Panc1 (cell line): ENCODE results near the gene CD276. TPM values are rescaled to one million over a fixed set of nuclear protein-coding genes. Genes with fewer than 3 reads are reported as not detected.

Source experiments
- ATAC-seq: fragments of 200-7000 bp; cut with Tn5 transposase; 2 replicates; pipeline ENCODE4 v1.9.1; 2020; ENCODE audit warnings: mild to moderate bottlenecking, moderate library complexity
- BruUV-seq: library from RNA; stranded (reverse); fragments of 400-500 nt; replicated peaks from 2 replicates; lab custom pipeline; 2021; lab: Mats Ljungman, UMichigan
- CTCF ChIA-PET: fragments of 300-600 bp; sonication (Branson Sonifier 250); formaldehyde crosslinking; loops from one replicate; lab custom pipeline; 2022; ENCODE audit warnings: antibody characterized with exemption; lab: Charles Lee
- POLR2A ChIA-PET: fragments of 300-600 bp; sonication (Branson Sonifier 250); formaldehyde crosslinking; loops from one replicate; lab custom pipeline; 2022; ENCODE audit warnings: antibody characterized with exemption; lab: Charles Lee
- DNase-seq: peaks from one replicate; pipeline ENCODE4 v3.0.0-alpha.2; 2010; ENCODE audit warnings: low read depth, low spot score
- H3K27ac ChIP-seq: 2 replicates; pipeline ENCODE4 v1.5.1; 2011; ENCODE audit warnings: mild to moderate bottlenecking, low read length, inconsistent platforms
- H3K27me3 ChIP-seq: fragments of 200-500 bp; sonication (Bioruptor generic); 2 replicates; pipeline ENCODE4 v1.6.0; 2014; ENCODE audit warnings: low read length, inconsistent platforms; ENCODE audit not compliant: control insufficient read depth, insufficient read depth
- H3K36me3 ChIP-seq: fragments of 200-500 bp; sonication (Bioruptor generic); 2 replicates; pipeline ENCODE4 v1.5.1; 2014; ENCODE audit warnings: inconsistent platforms, mild to moderate bottlenecking, low read length, moderate library complexity; ENCODE audit not compliant: control insufficient read depth, insufficient read depth
- H3K4me1 ChIP-seq: 2 replicates; pipeline ENCODE4 v1.5.1; 2011; ENCODE audit warnings: inconsistent platforms, mild to moderate bottlenecking, low read length, moderate library complexity; ENCODE audit not compliant: control insufficient read depth, insufficient read depth
- H3K4me3 ChIP-seq, 2 experiments: 2 replicates each; pipeline ENCODE4 v1.5.1; 2011 to 2012; ENCODE audit warnings: low read depth in 2 of 2, low read length in 2 of 2, mild to moderate bottlenecking in 2 of 2, inconsistent platforms in 1 of 2, moderate library complexity in 1 of 2
- H3K9me3 ChIP-seq: fragments of 200-500 bp; sonication (Bioruptor generic); 2 replicates; pipeline ENCODE4 v1.5.1; 2014; ENCODE audit warnings: low read depth, mild to moderate bottlenecking, inconsistent platforms, low read length, moderate library complexity; ENCODE audit not compliant: control insufficient read depth, insufficient read depth
- POLR2AphosphoS5 ChIP-seq: IDR thresholded peaks from 2 replicates; pipeline ENCODE4 v1.6.1; 2012; ENCODE audit warnings: mild to moderate bottlenecking, low read depth, low read length, moderate library complexity
- SIN3A ChIP-seq: IDR thresholded peaks from 2 replicates; pipeline ENCODE4 v1.6.1; 2012; ENCODE audit warnings: low read depth, mild to moderate bottlenecking, low read length, moderate library complexity, borderline replicate concordance; ENCODE audit not compliant: insufficient read depth
- TCF7L2 ChIP-seq: IDR thresholded peaks from 2 replicates; pipeline ENCODE4 v1.6.1; 2011; ENCODE audit warnings: mild to moderate bottlenecking, low read depth, low read length, inconsistent platforms
- in situ Hi-C: cut with HindIII; loops from 2 replicates; pipeline ENCODE4 v1.10.0; 2016; ENCODE audit warnings: low sequenced_read_pairs, low pct_unique_long_range_greater_than_20kb
- intact Hi-C: fragments of 100-400 bp; cut with micrococcal nuclease; formaldehyde crosslinking; loops from one replicate; pipeline ENCODE4 v1.10.0; 2022; ENCODE audit not compliant: unreplicated experiment
- total RNA-seq: library from RNA; stranded (reverse); gene quantifications from one replicate; pipeline ENCODE4 v1.2.1, GENCODE V29; 2021; ENCODE audit not compliant: unreplicated experiment
- TF ChIP-seq, protein P1 (sequence below): fragments of 450-650 bp; IDR thresholded peaks from 2 replicates; pipeline ENCODE4 v1.5.1; 2017; ENCODE audit warnings: mild to moderate bottlenecking
- TF ChIP-seq, protein P2 (sequence below), 2 experiments: IDR thresholded peaks; 2 replicates each; pipeline ENCODE4 v1.6.1; 2011 to 2012; ENCODE audit warnings: low read depth in 2 of 2, control low read depth in 1 of 2, low read length in 1 of 2, mild to moderate bottlenecking in 1 of 2, moderate library complexity in 1 of 2; ENCODE audit not compliant: insufficient read depth in 1 of 2

CD276 gene
- total RNA-seq, 1 experiment from 2014 or later = 99.1 TPM

DNA sequence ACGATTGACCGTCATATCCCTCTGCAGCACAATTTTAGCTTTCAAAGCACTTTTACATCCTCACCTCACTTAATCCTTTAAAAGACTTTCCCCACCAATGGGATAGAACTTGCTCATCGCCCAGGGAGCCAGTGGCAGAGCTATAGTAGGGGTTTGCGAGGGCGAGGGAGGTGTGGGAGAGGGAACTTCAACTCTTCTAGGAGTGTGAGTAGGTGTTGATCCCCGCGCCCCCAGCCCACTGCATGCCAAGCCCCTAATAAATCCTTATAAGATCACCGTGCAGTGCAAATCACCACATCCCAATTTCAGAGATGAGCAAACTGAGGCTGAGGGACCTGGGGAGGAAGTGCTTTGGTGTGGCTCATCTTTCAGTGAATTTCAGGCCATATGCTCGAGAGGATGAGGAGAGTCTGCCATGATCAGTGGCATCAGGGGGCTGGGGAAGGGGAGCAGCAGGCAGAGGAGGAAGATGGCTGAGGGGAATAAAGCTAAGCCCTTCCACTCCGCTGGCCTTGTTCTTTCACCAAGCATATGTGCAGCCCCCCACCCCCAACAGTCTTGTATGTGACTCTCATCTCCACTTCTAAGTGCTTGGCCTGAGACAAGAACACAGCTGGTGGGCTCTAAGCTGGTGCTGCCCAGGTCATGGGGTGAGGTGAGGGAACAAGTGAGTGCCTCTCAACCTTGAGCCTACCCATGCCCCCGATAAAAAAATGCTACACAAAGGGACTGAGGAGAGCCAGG is 63.8 kb downstream of the CD276 start:
- H3K27me3 ChIP-seq = no peaks in the 10 kb centered on the region; the same call in 1 of the 2 replicates
- no peaks in the 10 kb centered on the region for H3K9me3 ChIP-seq
- H3K36me3 ChIP-seq = no peaks in the 10 kb centered on the region
- TF ChIP-seq POLR2AphosphoS5 (no peak), TCF7L2 (no peak), SIN3A (no peak)
- TF ChIP-seq, protein P1, sequence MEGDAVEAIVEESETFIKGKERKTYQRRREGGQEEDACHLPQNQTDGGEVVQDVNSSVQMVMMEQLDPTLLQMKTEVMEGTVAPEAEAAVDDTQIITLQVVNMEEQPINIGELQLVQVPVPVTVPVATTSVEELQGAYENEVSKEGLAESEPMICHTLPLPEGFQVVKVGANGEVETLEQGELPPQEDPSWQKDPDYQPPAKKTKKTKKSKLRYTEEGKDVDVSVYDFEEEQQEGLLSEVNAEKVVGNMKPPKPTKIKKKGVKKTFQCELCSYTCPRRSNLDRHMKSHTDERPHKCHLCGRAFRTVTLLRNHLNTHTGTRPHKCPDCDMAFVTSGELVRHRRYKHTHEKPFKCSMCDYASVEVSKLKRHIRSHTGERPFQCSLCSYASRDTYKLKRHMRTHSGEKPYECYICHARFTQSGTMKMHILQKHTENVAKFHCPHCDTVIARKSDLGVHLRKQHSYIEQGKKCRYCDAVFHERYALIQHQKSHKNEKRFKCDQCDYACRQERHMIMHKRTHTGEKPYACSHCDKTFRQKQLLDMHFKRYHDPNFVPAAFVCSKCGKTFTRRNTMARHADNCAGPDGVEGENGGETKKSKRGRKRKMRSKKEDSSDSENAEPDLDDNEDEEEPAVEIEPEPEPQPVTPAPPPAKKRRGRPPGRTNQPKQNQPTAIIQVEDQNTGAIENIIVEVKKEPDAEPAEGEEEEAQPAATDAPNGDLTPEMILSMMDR = no peak
- TF ChIP-seq, protein P2, sequence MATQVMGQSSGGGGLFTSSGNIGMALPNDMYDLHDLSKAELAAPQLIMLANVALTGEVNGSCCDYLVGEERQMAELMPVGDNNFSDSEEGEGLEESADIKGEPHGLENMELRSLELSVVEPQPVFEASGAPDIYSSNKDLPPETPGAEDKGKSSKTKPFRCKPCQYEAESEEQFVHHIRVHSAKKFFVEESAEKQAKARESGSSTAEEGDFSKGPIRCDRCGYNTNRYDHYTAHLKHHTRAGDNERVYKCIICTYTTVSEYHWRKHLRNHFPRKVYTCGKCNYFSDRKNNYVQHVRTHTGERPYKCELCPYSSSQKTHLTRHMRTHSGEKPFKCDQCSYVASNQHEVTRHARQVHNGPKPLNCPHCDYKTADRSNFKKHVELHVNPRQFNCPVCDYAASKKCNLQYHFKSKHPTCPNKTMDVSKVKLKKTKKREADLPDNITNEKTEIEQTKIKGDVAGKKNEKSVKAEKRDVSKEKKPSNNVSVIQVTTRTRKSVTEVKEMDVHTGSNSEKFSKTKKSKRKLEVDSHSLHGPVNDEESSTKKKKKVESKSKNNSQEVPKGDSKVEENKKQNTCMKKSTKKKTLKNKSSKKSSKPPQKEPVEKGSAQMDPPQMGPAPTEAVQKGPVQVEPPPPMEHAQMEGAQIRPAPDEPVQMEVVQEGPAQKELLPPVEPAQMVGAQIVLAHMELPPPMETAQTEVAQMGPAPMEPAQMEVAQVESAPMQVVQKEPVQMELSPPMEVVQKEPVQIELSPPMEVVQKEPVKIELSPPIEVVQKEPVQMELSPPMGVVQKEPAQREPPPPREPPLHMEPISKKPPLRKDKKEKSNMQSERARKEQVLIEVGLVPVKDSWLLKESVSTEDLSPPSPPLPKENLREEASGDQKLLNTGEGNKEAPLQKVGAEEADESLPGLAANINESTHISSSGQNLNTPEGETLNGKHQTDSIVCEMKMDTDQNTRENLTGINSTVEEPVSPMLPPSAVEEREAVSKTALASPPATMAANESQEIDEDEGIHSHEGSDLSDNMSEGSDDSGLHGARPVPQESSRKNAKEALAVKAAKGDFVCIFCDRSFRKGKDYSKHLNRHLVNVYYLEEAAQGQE (IDR thresholded peaks at IDR 0.05; ENCODE audit: insufficient read depth in 1 of 2, low read depth in 2 of 2, low read length in 1 of 2) = no peak
- intact Hi-C loops = no loop called here
- in situ Hi-C loops = no loop called here
- ATAC-seq (no peak), DNase-seq (no peak)
- no TSS peak for BruUV-seq
- H3K27ac ChIP-seq = no peak overlapping the region
- no peak overlapping the region for H3K4me3 ChIP-seq
- H3K4me1 ChIP-seq = peaks cover 10% of the 10 kb centered on the region; the same call in 1 of the 2 replicates
- CTCF ChIA-PET = no interaction called here
- POLR2A ChIA-PET = interaction anchor here (0.5 to 0.6 kb wide), 2 partner anchors 117 to 209 kb away, joined by 4 to 6 read pairs; no protein-coding TSS in a partner anchor

DNA sequence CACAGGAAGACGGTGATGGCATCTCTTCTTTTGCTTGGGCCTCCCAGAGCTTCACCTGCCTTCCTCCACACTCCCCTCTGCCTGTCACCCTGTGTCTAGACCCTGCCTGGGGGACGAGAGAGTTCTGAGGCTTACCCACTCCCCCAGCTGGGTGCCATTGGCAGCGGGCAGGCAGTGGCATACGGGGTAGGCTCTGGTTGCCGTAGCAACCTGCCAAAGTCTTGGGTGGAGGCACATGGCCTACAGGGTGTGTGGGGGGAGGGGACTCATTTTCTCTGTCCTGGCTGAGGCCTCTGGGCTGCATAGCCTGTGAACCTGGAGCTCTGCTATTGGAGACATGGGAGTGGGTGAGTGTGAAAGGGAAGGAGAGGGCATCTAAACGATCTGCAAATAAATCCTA is 64.5 kb downstream of the CD276 start:
- in situ Hi-C loops = no loop called here
- Histone ChIP-seq H3K27ac (no peak overlapping the region), H3K9me3 (no peaks in the 10 kb centered on the region), H3K4me3 (no peak overlapping the region), H3K36me3 (no peaks in the 10 kb centered on the region), H3K4me1 (peaks cover 11% of the 10 kb centered on the region; the same call in 1 of the 2 replicates), H3K27me3 (no peaks in the 10 kb centered on the region; the same call in 1 of the 2 replicates)
- intact Hi-C loops = no loop called here
- no TSS peak for BruUV-seq
- CTCF ChIA-PET = no interaction called here
- DNase-seq (no peak), ATAC-seq (no peak)
- POLR2A ChIA-PET = interaction anchor here (0.6 kb wide), 1 partner anchor 117 kb away, joined by 6 read pairs; no protein-coding TSS in a partner anchor
- TF ChIP-seq POLR2AphosphoS5 (no peak), TCF7L2 (no peak), SIN3A (no peak)
- TF ChIP-seq, protein P1 = no peak
- TF ChIP-seq, protein P2 (IDR thresholded peaks at IDR 0.05; ENCODE audit: insufficient read depth in 1 of 2, low read depth in 2 of 2, low read length in 1 of 2) = no peak
